Posterior vena cava (tissue), 2 donors: ENCODE results near the gene SUCLG1. TPM values are rescaled to one million over a fixed set of nuclear protein-coding genes. Genes with fewer than 3 reads are reported as not detected.
A peak's percentile ranks its signal among the peaks of the same experiment; 100 is the strongest.

Source experiments
- DNase-seq: peaks from one replicate; pipeline ENCODE4 v3.0.0-alpha.2; 2020; ENCODE audit warnings: low spot score
- intact Hi-C, 2 donors: fragments of 100-400 bp; cut with DNase I; formaldehyde crosslinking; loops; one replicate each; pipeline versions ENCODE4 v1.14.1 to v1.14.2; 2022 to 2023
- long read RNA-seq, 2 donors: library from polyadenylated mRNA; unstranded; transcript quantifications; one replicate each; pipeline ENCODE4 v2.0.0, GENCODE V29; 2020 to 2021
- total RNA-seq, 2 donors: library from RNA; stranded (reverse); fragmentation: NEBNext Ultra II Directional; extraction: Animal tissue kit (Norgen Biotek cat#: 25700); gene quantifications; one replicate each; pipeline ENCODE4 v1.2.1, GENCODE V29; 2021
- donor health status: DM: yes; HTN: yes; CAD: no.
- donor health status: DM: yes; HTN: yes; CAD: no.

Gene SUCLG1
- 10 to 100 TPM; 45.4 to 49.6 TPM for total RNA-seq
- long read RNA-seq, donor 1, transcript SUCLG1-201 (9 exons, 1,475 nt): major isoform, 27 of 31 reads
- long read RNA-seq, donor 1, partial matches to known transcripts: 1 of 31 reads
- long read RNA-seq, donor 1, other reads (novel, unspliced or antisense): 3 of 31 reads
- long read RNA-seq, donor 2, transcript SUCLG1-201 (9 exons, 1,475 nt): major isoform, 160 of 172 reads
- long read RNA-seq, donor 2, partial matches to known transcripts: 8 of 172 reads
- long read RNA-seq, donor 2, other reads (novel, unspliced or antisense): 4 of 172 reads

DNA sequence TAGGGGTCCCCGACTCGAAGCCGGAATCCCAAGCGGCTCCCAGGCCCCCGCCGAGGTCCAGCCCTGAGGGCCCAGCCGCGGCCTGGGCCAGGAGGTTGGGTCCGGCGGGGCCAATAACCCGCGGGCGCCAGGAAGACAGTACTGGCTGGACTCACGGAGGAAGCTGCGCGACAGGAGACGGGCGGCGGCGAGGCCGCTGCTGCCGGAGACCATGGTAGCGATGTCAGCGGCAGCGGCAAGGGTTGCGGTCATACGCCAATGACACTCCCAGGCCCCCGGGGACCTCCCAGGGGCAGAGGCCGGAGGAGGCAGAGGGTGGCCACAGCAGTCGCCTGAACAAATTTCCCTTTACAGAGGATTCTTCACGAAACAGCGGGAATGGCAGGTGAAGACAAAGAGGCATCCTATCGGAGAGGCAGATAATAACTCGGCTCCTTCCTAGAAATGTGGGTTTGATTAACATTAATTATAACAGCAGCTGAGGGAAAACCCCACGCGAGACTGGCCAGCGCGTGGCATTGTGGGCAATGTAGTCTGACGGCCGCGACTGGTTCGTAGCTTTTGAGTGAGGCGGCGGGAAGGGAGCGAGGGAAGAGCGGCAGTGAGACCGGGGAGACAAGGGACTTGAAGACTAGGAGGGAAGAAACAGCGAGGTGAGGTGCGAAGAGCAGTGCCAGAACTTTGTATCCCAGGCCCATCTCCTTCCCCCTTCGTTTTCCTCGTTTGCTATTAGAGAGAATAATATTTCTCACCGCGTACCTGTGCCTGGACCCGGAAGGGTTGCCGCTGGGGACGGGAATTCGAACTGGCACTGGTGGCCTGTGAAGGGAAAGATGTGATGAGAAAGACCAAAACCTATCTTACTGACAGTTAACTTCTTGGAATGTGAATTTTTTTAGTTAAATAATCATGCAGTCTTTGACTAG lies at the start of gene SUCLG1:
Gene SUCLG1 (minus strand): TSS at position 263 of the 926 bp plus-strand sequence. CDS start 11 bp downstream, at position 252.
- intact Hi-C loops: no loop called here

DNA sequence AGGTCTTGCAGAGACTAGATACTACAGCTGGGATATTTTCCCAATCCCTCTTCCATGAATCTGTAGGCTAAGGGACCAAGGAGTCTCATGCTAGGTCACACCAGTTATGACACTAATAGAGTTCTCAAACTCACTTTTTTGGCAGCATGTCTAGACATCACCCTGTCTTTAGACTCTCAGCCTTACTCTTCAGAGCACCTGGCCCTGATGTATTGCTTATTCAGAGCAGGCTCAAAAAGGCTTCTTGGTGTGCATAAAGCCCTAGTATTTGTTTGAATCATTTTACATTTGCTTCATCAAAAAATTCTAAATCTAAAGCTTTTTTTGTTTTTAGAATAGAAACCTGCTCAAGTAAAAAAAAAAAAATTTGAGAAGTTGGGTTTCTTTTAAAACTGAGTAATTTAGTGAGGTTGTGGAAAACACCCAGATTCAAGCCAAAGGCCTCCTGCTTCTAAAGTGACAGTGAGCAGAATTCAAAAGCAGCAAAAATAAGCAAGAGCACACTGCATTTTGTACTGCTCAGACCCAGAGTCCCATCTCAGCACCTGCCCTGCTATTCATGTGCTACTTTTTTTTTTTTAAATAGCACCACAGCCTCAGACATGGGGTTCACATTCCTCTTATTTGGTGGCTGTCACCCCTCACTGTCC lies 39.2 kb upstream of the SUCLG1 start:
- intact Hi-C loops: loop anchor here in 1 of 2 donors (10.0 kb wide), 1 partner anchor 387 kb away; the partner anchor contains the start of gene TRABD2A
- DNase-seq: no peak

More for the DNA sequence above, at the start of gene SUCLG1:
- DNase-seq: peak; percentile 95

- intact Hi-C loops: loop anchor here in 1 of 2 donors (10.0 kb wide), 1 partner anchor 388 kb away; the partner anchor contains the start of gene TRABD2A
- DNase-seq: no peak
Measured at GRCh38 chr2:84497285-84497684, 38.2 kb upstream of the SUCLG1 start.

DNA sequence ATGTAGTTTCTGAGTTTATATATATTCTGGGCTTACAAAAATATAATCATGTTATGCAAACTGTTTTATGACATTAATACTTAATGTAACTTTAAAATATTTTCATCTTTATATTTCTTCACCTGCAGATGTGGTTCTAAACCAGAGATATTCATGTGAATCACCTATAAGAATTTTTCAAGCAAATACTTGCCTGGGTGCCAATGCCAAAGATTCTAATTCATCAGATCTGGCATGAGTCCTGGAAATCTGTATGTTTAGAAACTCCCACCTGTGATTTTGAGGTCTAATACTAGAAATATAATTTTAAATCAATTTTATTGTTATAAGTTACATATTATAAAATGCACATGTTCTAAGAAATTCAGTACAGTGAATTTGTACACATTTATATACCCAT lies 37.3 kb upstream of the SUCLG1 start:
- DNase-seq: no peak
- intact Hi-C loops: loop anchor here in 1 of 2 donors (10.0 kb wide), 1 partner anchor 388 kb away; the partner anchor contains the start of gene TRABD2A

- intact Hi-C loops: loop anchor here in 1 of 2 donors (10.0 kb wide), 1 partner anchor 389 kb away; the partner anchor contains the start of gene TRABD2A
- no peak for DNase-seq
Measured at GRCh38 chr2:84495539-84496146, 36.6 kb upstream of the SUCLG1 start.

DNA sequence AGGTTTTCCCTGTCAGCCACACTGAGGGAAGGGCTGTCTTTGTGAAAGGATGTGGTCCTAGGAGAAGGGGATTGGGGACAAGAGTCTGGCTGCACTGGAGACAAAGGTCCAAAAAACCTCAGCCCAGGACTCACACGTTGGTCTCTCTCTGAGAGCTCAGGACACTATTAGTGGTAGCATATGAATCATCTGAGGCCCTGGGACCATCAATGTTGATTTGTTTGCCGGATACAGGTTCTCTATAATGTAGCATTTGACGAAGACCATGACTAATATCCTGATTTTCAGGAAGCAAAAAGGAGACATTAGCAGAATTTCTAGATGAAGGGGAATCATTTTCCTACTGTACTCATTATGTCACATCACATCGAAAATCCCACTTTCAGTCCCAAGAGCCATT lies 35.0 kb upstream of the SUCLG1 start:
- no peak for DNase-seq
- intact Hi-C loops: loop anchor here in 1 of 2 donors (10.0 kb wide), 1 partner anchor 391 kb away; the partner anchor contains the start of gene TRABD2A

GRCh38 chr2:84493514-84493913 lies 34.4 kb upstream of the SUCLG1 start:
- no peak for DNase-seq

GRCh38 chr2:84492571-84492970 lies 33.5 kb upstream of the SUCLG1 start:
- intact Hi-C loops: loop anchor here in 1 of 2 donors (10.0 kb wide), 1 partner anchor 392 kb away; the partner anchor contains the start of gene TRABD2A
- DNase-seq: no peak

More at GRCh38 chr2:84493514-84493913, 34.4 kb upstream of the SUCLG1 start:
- intact Hi-C loops: loop anchor here in 1 of 2 donors (10.0 kb wide), 1 partner anchor 391 kb away; the partner anchor contains the start of gene TRABD2A

- no peak for DNase-seq
- intact Hi-C loops: loop anchor here in 1 of 2 donors (10.0 kb wide), 1 partner anchor 393 kb away; the partner anchor contains the start of gene TRABD2A
Measured at GRCh38 chr2:84491741-84492140, 32.7 kb upstream of the SUCLG1 start.

DNA sequence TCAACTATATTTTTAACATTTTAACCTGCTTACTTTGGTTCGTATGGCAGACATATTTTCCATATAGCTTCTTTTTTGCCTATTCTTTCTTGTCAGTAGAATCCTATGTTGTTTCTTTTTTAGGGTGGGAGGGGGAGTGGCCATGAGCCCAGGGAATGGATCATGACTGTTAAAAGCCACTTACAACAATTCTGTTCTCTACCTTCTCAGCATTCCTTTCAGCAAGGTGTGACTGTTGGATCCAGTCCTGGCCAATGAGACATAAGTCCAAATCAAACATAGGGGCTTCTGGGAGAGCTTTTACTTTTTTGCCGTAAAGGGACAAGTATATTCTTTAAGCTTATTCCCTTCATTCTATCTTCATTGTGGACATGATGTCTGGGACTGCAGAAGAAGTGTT lies 32.2 kb upstream of the SUCLG1 start:
- intact Hi-C loops: loop anchor here in 1 of 2 donors (10.0 kb wide), 1 partner anchor 394 kb away; the partner anchor contains the start of gene TRABD2A
- no peak for DNase-seq

- DNase-seq: no peak
Measured at GRCh38 chr2:84487298-84487996, 28.4 kb upstream of the SUCLG1 start.

DNA sequence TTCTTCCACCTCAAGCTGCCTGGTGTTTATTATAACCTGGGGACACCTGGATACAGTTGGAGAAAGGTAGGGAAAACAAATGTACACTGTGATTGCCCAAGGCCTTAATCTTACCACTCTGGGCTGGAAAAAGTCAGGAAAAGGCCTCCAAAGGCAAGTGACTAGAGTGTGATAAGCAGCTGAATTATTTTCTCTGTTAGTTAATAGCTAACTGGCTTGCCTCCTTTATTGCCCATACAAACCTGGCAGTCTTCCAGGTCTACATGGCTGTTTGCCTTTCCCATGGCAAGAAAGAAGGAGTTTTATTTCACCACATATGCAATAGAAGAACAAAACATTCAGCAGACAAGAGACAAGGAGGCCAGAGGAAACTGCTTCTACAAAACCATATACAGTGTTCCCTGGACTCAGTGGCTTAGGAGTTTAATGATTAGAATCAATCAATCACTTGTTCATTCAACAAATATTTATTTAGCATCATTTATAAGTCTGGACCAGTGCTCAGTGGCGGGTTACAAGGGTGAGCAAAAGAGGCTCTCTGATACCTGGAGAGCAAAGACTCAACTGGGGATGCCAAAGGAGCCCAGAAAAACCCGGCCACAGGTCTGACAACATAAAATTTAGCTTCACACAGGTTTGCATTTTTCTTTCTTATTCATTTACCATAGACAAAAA lies 27.5 kb upstream of the SUCLG1 start:
- no peak for DNase-seq
- intact Hi-C loops: no loop called here

More at GRCh38 chr2:84487298-84487996, 28.4 kb upstream of the SUCLG1 start:
- intact Hi-C loops: no loop called here

DNA sequence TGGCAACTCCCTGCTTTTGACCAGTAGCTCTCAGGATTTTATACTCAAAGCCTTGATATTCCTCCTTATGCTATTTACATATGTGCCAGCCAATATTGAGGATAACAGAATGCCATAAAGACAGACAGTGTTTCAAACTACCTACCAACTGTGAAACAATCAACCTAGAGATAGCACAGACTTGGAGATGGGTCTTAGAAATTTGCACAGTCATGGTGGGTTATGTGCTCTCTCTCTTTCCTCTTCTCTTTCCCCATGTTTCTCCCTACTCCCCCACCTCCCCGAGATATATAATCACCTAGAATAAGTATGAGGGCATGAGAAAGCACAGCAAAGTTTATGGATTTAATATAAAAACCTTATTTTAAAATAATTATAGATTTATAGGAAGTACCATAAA lies 24.2 kb upstream of the SUCLG1 start:
- intact Hi-C loops: no loop called here
- no peak for DNase-seq

- DNase-seq: no peak
- intact Hi-C loops: no loop called here
Measured at GRCh38 chr2:84482603-84483002, 23.5 kb upstream of the SUCLG1 start.

- intact Hi-C loops: no loop called here
- no peak for DNase-seq
Measured at GRCh38 chr2:84481702-84482101, 22.6 kb upstream of the SUCLG1 start.

DNA sequence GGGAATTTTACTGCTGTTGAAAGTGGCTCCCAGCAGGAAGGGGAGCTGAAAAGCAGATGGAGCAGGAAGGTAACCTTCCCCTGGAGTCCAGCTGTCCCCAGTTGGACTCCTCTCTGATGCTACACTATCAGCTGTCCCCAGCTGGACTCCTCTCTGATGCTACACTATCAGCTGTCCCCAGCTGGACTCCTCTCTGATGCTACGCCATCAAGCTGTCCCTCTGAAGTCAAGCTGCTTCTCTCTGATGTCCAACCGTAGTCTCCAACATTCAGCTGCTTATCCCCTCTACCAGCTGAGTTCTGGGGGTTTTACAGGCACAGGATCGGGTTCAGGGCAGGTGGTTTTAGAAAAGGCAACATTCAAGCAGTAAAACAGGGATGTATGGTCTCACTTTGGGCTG lies 19.8 kb upstream of the SUCLG1 start:
- DNase-seq: no peak

DNA sequence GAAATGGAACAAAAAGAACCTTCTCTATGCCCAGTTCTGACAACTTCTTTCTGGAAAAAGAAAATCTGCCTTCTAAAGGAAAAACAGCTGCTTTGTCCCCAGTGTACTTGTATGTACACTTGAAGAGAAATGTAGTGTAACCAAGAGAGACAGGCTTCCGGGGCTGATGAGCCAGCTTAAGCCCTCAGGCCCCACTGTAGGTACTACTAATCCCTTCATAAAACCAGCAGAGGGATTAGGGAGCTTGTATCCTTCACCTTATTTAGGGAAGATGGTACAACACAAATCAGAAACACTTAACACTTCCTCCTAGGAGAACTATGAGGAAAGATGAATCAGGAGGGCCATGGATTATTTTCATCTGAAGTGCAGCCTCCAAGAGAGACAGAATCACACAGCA lies 18.8 kb upstream of the SUCLG1 start:
- intact Hi-C loops: loop anchor here in 1 of 2 donors (5.0 kb wide), 1 partner anchor 934 kb away; the partner anchor contains the start of gene CAPG
- no peak for DNase-seq

More for the DNA sequence above, 19.8 kb upstream of the SUCLG1 start:
- intact Hi-C loops: loop anchor here in 1 of 2 donors (5.0 kb wide), 1 partner anchor 933 kb away; the partner anchor contains the start of gene CAPG
